ENCODE data around the gene UBTF.
"Not testable (repeated sequence)": the region's sequence is repeated elsewhere in the genome, so short reads cannot be mapped to it uniquely, and the experiment has no call there.

UBTF gene

GRCh38 chr17:44247440-44247841 is 28.0 kb upstream of the UBTF start:
- no peak for DNase-seq (ENCODE audit: low read depth in 2 of 3, low spot score in 1 of 3)

GRCh38 chr17:44241106-44241624 is 21.7 kb upstream of the UBTF start:
- DNase-seq (ENCODE audit: low read depth in 2 of 3, low spot score in 1 of 3) = no peak

- not testable (repeated sequence) for DNase-seq (ENCODE audit: low read depth in 2 of 3, low spot score in 1 of 3)
Measured at GRCh38 chr17:44237886-44238285, 18.4 kb upstream of the UBTF start.

GRCh38 chr17:44236444-44236991 is 17.0 kb upstream of the UBTF start:
- DNase-seq (ENCODE audit: low read depth in 2 of 3, low spot score in 1 of 3) = no peak

GRCh38 chr17:44235583-44235936 is 16.1 kb upstream of the UBTF start:
- DNase-seq (ENCODE audit: low read depth in 2 of 3, low spot score in 1 of 3) = no peak

- no peak for DNase-seq (ENCODE audit: low read depth in 2 of 3, low spot score in 1 of 3)
Measured at GRCh38 chr17:44233582-44233981, 14.1 kb upstream of the UBTF start.

GRCh38 chr17:44232061-44232460 is 12.6 kb upstream of the UBTF start:
- DNase-seq (ENCODE audit: low read depth in 2 of 3, low spot score in 1 of 3) = no peak

- no peak for DNase-seq (ENCODE audit: low read depth in 2 of 3, low spot score in 1 of 3)
Measured at GRCh38 chr17:44230140-44230539, 10.7 kb upstream of the UBTF start.

- DNase-seq (ENCODE audit: low read depth in 2 of 3, low spot score in 1 of 3) = no peak
Measured at GRCh38 chr17:44229090-44229489, 9.6 kb upstream of the UBTF start.

GRCh38 chr17:44223541-44224071 is 4.1 kb upstream of the UBTF start:
- DNase-seq (ENCODE audit: low read depth in 2 of 3, low spot score in 1 of 3) = no peak

- no peak for DNase-seq (ENCODE audit: low read depth in 2 of 3, low spot score in 1 of 3)
Measured at GRCh38 chr17:44222112-44222869, 2.8 kb upstream of the UBTF start.

- DNase-seq (ENCODE audit: low read depth in 2 of 3, low spot score in 1 of 3) = no peak
Measured at GRCh38 chr17:44221862-44222111, 2.3 kb upstream of the UBTF start.

GRCh38 chr17:44221084-44221861 is 1.8 kb upstream of the UBTF start:
- DNase-seq (ENCODE audit: low read depth in 2 of 3, low spot score in 1 of 3) = peak in 2 of 3 donors; percentile 34 to 64

- DNase-seq (ENCODE audit: low read depth in 2 of 3, low spot score in 1 of 3) = no peak
Measured at GRCh38 chr17:44220213-44221083, 973 bp upstream of the UBTF start.

GRCh38 chr17:44219108-44219615 is 313 bp downstream of the UBTF start:
- peak; percentile 50 to 65 (median 51) for DNase-seq (ENCODE audit: low read depth in 2 of 3, low spot score in 1 of 3)

- DNase-seq (ENCODE audit: low read depth in 2 of 3, low spot score in 1 of 3) = peak; percentile 79 to 86 (median 83)
Measured at GRCh38 chr17:44218344-44219107, 949 bp downstream of the UBTF start.

GRCh38 chr17:44217738-44218343 is 1.6 kb downstream of the UBTF start:
- no peak for DNase-seq (ENCODE audit: low read depth in 2 of 3, low spot score in 1 of 3)

GRCh38 chr17:44216694-44217093 is 2.8 kb downstream of the UBTF start:
- DNase-seq (ENCODE audit: low read depth in 2 of 3, low spot score in 1 of 3) = no peak

GRCh38 chr17:44216173-44216572 is 3.3 kb downstream of the UBTF start:
- DNase-seq (ENCODE audit: low read depth in 2 of 3, low spot score in 1 of 3) = no peak

- no peak for DNase-seq (ENCODE audit: low read depth in 2 of 3, low spot score in 1 of 3)
Measured at GRCh38 chr17:44214896-44215295, 4.6 kb downstream of the UBTF start.
